ENCODE results near the gene MICB. TPM values are rescaled to one million over a fixed set of nuclear protein-coding genes. Genes with fewer than 3 reads are reported as not detected.

MICB gene
- total RNA-seq, 4 donors from 2014 or later = 1.7 to 4.8 (median 2.0) TPM

DNA sequence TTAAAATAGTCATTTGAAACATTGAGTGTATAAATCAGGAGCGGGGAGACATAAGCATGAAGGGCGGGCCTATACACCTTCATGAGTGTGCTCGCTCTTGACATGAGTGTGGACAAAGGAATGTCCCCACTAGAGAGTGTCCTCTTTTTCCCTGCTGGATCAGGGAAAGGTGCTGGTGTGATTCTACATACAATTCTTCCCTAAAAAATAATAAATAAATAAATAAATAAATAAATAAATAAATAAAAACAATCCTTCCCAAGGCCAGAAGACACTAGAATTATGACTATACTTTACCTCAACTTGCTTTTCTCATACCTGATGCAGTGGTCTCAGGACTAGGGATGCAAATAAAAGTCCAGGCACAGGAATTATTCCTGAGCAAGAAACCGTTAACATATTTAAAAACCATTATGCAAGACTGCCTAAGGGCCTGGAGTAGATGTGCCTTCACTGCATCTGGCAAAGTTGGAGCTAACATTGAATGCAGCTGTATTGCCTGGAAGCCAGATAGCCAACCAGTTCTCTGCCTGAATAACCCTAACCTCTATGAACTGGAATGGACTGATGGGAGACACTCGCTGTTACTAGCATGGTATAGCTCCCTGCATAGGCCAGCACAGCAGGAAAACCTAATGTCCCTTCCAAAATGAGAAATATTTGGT, 37.5 kb upstream of the MICB start:
- H3K27ac ChIP-seq = no peak overlapping the region
- no peak for TF ChIP-seq POLR2A (IDR thresholded peaks at IDR 0.05)
- TF ChIP-seq, protein P1, sequence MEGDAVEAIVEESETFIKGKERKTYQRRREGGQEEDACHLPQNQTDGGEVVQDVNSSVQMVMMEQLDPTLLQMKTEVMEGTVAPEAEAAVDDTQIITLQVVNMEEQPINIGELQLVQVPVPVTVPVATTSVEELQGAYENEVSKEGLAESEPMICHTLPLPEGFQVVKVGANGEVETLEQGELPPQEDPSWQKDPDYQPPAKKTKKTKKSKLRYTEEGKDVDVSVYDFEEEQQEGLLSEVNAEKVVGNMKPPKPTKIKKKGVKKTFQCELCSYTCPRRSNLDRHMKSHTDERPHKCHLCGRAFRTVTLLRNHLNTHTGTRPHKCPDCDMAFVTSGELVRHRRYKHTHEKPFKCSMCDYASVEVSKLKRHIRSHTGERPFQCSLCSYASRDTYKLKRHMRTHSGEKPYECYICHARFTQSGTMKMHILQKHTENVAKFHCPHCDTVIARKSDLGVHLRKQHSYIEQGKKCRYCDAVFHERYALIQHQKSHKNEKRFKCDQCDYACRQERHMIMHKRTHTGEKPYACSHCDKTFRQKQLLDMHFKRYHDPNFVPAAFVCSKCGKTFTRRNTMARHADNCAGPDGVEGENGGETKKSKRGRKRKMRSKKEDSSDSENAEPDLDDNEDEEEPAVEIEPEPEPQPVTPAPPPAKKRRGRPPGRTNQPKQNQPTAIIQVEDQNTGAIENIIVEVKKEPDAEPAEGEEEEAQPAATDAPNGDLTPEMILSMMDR (IDR thresholded peaks at IDR 0.05) = no peak
- TF ChIP-seq EP300 (IDR thresholded peaks at IDR 0.05) = no peak
- no peak for TF ChIP-seq POLR2AphosphoS5 (IDR thresholded peaks at IDR 0.05)
- peaks cover 0 to 17% (median 0%) of the 10 kb centered on the region in 3 donors for H3K4me1 ChIP-seq
- 94 to 98% methylated on average over 5 of the region's 5 CpGs for WGBS, 2 donors (ENCODE audit: low coverage in 1 of 2)
- H3K4me3 ChIP-seq = no peak overlapping the region
- H3K27me3 ChIP-seq = no peaks in the 10 kb centered on the region
- no peak for ATAC-seq
- H3K9me3 ChIP-seq = no peaks in the 10 kb centered on the region
- H3K36me3 ChIP-seq = no peaks in the 10 kb centered on the region

- no peaks in the 10 kb centered on the region for H3K27me3 ChIP-seq
- no peak for ATAC-seq
- TF ChIP-seq POLR2AphosphoS5 (IDR thresholded peaks at IDR 0.05) (no peak), POLR2A (IDR thresholded peaks at IDR 0.05) (no peak), EP300 (IDR thresholded peaks at IDR 0.05) (no peak)
- TF ChIP-seq, protein P1 (IDR thresholded peaks at IDR 0.05) = no peak
- H3K36me3 ChIP-seq = no peaks in the 10 kb centered on the region
- H3K9me3 ChIP-seq = no peaks in the 10 kb centered on the region
- peak overlapping the region in 1 of 2 donors; percentile 49 for H3K4me3 ChIP-seq
- H3K27ac ChIP-seq = peak overlapping the region in 3 of 4 donors; percentile 57 to 75 (median 64)
- H3K4me1 ChIP-seq = peaks cover 0 to 17% (median 0%) of the 10 kb centered on the region in 3 donors
- WGBS, 2 donors (ENCODE audit: low coverage in 1 of 2) = 53 to 78% methylated on average over 5 to 7 of the region's 11 CpGs
Measured at GRCh38 chr6:31462026-31462963, 35.6 kb upstream of the MICB start.

DNA sequence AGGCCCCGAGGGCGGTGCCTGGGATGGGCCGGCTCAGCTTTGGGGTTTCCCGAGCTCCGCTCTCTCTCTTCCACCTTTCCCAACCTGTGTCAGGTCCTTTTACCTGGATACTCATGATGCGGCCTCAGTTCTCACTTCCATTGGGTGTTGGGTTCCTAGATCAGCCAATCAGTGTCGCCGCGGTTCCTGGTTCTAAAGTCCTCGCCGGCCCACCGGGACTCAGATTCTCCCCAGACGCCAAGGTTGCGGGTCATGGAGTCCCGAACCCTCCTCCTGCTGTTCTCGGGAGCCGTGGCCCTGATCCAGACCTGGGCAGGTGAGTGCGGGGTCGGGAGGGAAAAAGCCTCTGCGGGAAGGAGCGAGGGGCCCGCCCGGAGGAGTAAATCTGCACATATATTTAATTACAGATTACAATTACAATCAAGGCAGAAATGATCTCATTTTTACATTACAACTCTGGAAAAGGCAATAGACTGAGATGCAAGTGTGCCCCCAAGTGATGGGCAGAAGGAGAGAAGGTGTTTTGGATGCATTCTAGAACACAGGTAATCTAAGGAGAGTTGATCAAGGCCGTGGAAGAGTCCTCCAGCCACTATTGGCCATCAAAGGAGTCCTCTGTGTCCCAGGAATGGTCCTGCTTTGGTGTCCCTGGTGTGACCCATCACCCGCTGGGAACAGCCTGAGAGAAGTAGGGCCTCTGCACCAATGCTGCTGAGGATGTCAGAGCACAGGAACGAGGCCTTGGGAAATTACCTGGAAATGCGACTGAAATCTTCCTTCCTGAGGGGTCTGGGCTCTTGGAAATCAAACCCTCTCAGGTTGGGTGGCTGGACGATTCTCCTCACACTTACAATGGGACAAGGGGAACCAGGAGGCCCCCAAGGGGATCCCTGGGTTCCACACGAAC, 34.7 kb upstream of the MICB start:
- peak; percentile 98 for ATAC-seq
- Histone ChIP-seq H3K27ac (peak overlapping the region in 3 of 4 donors; percentile 57 to 75 (median 64)), H3K36me3 (no peaks in the 10 kb centered on the region), H3K4me3 (peak overlapping the region; percentile 28 to 49), H3K9me3 (no peaks in the 10 kb centered on the region), H3K4me1 (peaks cover 0 to 17% (median 0%) of the 10 kb centered on the region in 3 donors), H3K27me3 (no peaks in the 10 kb centered on the region)
- TF ChIP-seq EP300 (IDR thresholded peaks at IDR 0.05) (no peak), POLR2AphosphoS5 (IDR thresholded peaks at IDR 0.05) (peak; percentile 41), POLR2A (IDR thresholded peaks at IDR 0.05) (peak; percentile 24 to 42)
- WGBS, 2 donors (ENCODE audit: low coverage in 1 of 2) = 39 to 48% methylated on average over 6 to 11 of the region's 29 CpGs

DNA sequence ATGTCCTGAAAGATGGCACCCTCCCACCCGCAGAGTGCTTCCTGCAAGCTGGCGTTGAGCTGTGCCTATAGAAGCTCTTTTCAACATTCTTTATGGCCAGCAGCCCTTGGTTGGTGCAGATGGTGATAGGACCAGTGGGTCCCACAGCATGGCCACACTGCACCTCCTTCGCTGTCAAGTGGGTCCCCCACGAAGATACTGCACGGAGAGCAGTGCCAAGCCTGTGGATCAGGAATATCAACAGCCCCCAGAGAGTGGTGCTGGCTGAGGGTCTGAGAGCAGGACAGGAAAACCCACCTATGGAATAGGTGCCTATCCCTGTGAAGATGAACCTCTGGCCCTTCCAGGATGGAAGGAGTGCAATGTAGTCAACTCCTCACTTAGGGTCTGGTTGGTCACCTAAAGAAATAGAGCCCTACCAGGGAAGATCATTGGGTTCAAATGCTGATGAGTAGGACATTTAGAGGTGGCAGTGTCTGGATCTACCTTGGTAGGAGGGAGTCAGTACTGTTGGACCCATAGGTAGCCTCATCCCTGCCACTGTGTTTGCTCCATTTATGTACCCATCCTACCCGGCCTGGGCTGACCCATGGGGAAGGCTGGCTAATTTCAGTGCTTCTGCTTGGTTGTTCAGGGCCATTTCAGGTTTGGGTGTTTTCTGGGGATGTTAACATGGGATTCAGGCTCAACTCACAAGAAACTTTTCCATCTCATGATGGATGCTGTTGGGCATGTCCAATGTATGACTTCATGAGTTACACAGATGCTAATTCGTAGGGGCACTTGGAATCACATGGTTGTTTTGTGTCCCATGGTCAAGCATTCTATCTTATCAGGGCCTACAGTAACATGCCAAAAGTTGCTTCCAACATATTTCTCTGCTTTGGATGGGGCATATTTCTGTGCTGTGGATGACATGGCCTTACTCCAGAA, 33.4 kb upstream of the MICB start:
- Histone ChIP-seq H3K27me3 (no peaks in the 10 kb centered on the region), H3K36me3 (no peaks in the 10 kb centered on the region), H3K27ac (no peak overlapping the region), H3K9me3 (no peaks in the 10 kb centered on the region), H3K4me1 (peaks cover 0 to 17% (median 0%) of the 10 kb centered on the region in 3 donors), H3K4me3 (peak overlapping the region in 1 of 2 donors; percentile 49)
- 60 to 100% methylated on average over 1 of the region's 7 CpGs for WGBS, 2 donors (ENCODE audit: low coverage in 1 of 2)
- TF ChIP-seq, protein P1 (IDR thresholded peaks at IDR 0.05) = no peak
- TF ChIP-seq POLR2AphosphoS5 (IDR thresholded peaks at IDR 0.05) (no peak), POLR2A (IDR thresholded peaks at IDR 0.05) (no peak)
- no peak for ATAC-seq

Measured in gastroesophageal sphincter (tissue), 4 donors.